Testis (tissue), 3 donors: ENCODE measurements around the gene BBOF1. TPM values are rescaled to one million over a fixed set of nuclear protein-coding genes. Genes with fewer than 3 reads are reported as not detected.

Experiments used
- DNase-seq: peaks from one replicate; pipeline ENCODE4 v3.0.0-alpha.2; 2019
- H3K27ac ChIP-seq, 2 donors: fragments of 200-600 bp; sonication (generic); one replicate each; pipeline ENCODE4 v1.5.1; 2019
- H3K27me3 ChIP-seq: fragments of 200-600 bp; sonication (generic); one replicate; pipeline ENCODE4 v1.5.1; 2019
- H3K36me3 ChIP-seq: fragments of 200-600 bp; sonication (generic); one replicate; pipeline ENCODE4 v1.5.1; 2017; ENCODE audit warnings: low read depth; ENCODE audit errors: missing control alignments
- H3K4me1 ChIP-seq: fragments of 200-600 bp; sonication (generic); one replicate; pipeline ENCODE4 v1.5.1; 2019
- H3K4me3 ChIP-seq, 2 donors: fragments of 200-600 bp; sonication (generic); one replicate each; pipeline ENCODE4 v1.5.1; 2017 to 2019
- H3K9me3 ChIP-seq: fragments of 200-600 bp; sonication (generic); one replicate; pipeline ENCODE4 v1.5.1; 2017
- POLR2A ChIP-seq: fragments of 450-650 bp; IDR thresholded peaks from one replicate; pipeline ENCODE4 v1.6.1; 2017; ENCODE audit warnings: antibody characterized with exemption, mild to moderate bottlenecking, moderate library complexity
- WGBS, 2 donors: methylation state at CpG; one replicate each; pipeline ENCODE4 v1.1.5; 2018; 5-methylcytosine and 5-hydroxymethylcytosine counted together
- intact Hi-C: fragments of 100-400 bp; cut with DNase I; formaldehyde crosslinking; loops from one replicate; pipeline ENCODE4 v1.15.1; 2023; ENCODE audit warnings: low total_unique reads
- polyA plus RNA-seq: library from polyadenylated mRNA; stranded (reverse); fragments of 350-450 nt; fragmentation: Illumina TruSeq; extraction: RNeasy Lipid Tissue Mini Kit (QIAGEN cat#74804); gene quantifications from one replicate; pipeline ENCODE4 v1.2.3, GENCODE V29; 2014; ENCODE audit warnings: low read depth, low replicate concordance; ENCODE audit not compliant: insufficient read depth
- total RNA-seq, 2 donors: library from RNA; depleted of rRNA; stranded (reverse); fragments of >200 nt; gene quantifications; one replicate each; pipeline ENCODE4 v1.2.3, GENCODE V29; 2016
- TF ChIP-seq, protein P1 (sequence below), 3 experiments: fragments of 450-650 bp in 2 of 3; fragments of 200-600 bp in 1 of 3; sonication (generic) in 1 of 3; IDR thresholded peaks; one replicate each; pipeline ENCODE4 v1.5.1; 2016 to 2019; ENCODE audit warnings: antibody characterized with exemption in 3 of 3, mild to moderate bottlenecking in 2 of 3, moderate library complexity in 1 of 3

The BBOF1 gene
- total and polyA plus RNA-seq, 3 donors from 2014 or later, result 25.1 to 41.6 (median 40.6) TPM

DNA sequence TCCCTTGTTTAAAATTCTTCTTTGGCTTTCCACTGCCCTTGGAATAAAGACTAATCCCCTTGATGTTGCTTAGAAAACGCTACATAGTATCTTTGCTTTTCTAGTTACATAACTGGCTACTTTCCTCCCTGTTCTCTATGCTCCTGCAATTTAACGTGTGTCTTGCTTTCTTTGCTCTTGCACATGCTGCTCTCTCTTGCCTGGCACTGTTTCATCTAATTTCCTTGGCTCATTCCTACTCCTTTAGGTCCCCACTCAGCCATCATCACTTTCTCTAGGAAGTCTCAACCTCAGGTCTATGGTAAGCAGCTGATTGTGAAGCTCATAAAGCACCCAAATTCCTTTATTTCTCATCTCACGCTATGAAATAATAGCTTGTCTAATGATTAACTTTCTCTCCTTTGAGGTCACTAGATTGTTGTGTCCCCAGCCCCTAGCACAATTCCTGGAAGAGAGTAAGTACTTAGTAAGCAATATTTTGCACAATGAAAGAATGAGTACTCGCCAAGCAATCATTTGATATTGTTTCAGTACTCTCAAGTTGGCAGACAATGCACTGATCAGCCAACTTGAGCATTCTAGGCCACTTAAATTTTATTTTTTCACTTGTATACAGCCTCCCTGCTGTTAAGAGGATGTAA, 61.8 kb downstream of the BBOF1 start:
- H3K4me1 ChIP-seq, result peaks cover 19% of the 10 kb centered on the region
- WGBS, 2 donors, result 50 to 53% methylated on average over 4 of the region's 4 CpGs
- no peak overlapping the region for H3K4me3 ChIP-seq
- peak overlapping the region; percentile 63 to 87 for H3K27ac ChIP-seq
- TF ChIP-seq POLR2A, result no peak
- TF ChIP-seq, protein P1, sequence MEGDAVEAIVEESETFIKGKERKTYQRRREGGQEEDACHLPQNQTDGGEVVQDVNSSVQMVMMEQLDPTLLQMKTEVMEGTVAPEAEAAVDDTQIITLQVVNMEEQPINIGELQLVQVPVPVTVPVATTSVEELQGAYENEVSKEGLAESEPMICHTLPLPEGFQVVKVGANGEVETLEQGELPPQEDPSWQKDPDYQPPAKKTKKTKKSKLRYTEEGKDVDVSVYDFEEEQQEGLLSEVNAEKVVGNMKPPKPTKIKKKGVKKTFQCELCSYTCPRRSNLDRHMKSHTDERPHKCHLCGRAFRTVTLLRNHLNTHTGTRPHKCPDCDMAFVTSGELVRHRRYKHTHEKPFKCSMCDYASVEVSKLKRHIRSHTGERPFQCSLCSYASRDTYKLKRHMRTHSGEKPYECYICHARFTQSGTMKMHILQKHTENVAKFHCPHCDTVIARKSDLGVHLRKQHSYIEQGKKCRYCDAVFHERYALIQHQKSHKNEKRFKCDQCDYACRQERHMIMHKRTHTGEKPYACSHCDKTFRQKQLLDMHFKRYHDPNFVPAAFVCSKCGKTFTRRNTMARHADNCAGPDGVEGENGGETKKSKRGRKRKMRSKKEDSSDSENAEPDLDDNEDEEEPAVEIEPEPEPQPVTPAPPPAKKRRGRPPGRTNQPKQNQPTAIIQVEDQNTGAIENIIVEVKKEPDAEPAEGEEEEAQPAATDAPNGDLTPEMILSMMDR (IDR thresholded peaks at IDR 0.05), result no peak
- no peaks in the 10 kb centered on the region for H3K36me3 ChIP-seq
- H3K9me3 ChIP-seq, result no peaks in the 10 kb centered on the region
- peak; percentile 38 for DNase-seq
- intact Hi-C loops, result no loop called here
- no peaks in the 10 kb centered on the region for H3K27me3 ChIP-seq

DNA sequence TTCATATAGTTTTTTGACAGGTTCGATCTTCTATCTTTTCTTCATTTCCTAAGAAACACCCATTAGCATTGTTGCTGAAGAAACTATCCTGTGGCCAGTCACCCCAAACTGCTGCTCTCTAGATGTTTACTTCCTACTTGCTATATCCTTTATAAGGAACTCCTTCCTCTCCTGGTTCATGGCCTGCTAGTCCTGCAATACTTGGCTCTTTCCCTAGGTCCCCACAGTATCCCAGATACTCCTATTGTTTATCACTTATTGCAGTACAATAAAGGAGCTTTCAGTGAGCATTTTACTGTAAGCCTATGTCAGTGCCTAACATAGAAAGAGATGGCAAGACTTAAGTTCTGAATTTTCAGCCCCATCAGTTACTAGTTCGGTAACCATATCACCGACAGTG, 62.3 kb downstream of the BBOF1 start:
- peak overlapping the region; percentile 63 to 87 for H3K27ac ChIP-seq
- no peaks in the 10 kb centered on the region for H3K36me3 ChIP-seq
- no peak overlapping the region for H3K4me3 ChIP-seq
- WGBS, 2 donors, result 72 to 83% methylated on average over 3 of the region's 3 CpGs
- H3K9me3 ChIP-seq, result no peaks in the 10 kb centered on the region
- DNase-seq, result no peak
- intact Hi-C loops, result no loop called here
- TF ChIP-seq POLR2A, result no peak
- TF ChIP-seq, protein P1 (IDR thresholded peaks at IDR 0.05), result no peak
- H3K27me3 ChIP-seq, result no peaks in the 10 kb centered on the region
- H3K4me1 ChIP-seq, result peaks cover 20% of the 10 kb centered on the region

DNA sequence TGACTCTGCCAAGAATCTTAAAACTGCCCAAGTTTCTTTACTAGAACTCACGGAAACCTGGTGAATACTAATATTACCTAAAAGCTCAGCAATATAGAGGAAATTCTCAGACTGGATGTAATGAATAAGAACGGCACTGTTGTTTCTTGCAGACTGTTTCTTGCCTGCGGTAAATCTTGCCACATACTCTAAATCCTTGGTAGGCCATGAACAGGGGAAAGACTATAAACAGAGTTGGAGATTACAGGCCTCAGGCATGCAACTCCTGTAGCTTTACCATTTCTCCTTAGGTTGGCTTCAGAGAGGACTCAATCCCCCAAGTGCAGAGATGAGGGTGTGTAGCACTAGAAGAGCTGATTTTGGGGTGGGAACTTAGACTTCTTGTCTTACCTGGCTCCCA, 64.0 kb downstream of the BBOF1 start:
- no peak for DNase-seq
- intact Hi-C loops, result no loop called here
- Histone ChIP-seq H3K4me3 (peak overlapping the region in 1 of 2 donors; percentile 72), H3K9me3 (no peaks in the 10 kb centered on the region), H3K4me1 (peaks cover 20% of the 10 kb centered on the region), H3K36me3 (no peaks in the 10 kb centered on the region), H3K27ac (peak overlapping the region; percentile 87 to 88), H3K27me3 (no peaks in the 10 kb centered on the region)
- 68 to 69% methylated on average over 3 of the region's 3 CpGs for WGBS, 2 donors
- TF ChIP-seq, protein P1 (IDR thresholded peaks at IDR 0.05), result no peak
- TF ChIP-seq POLR2A, result no peak

DNA sequence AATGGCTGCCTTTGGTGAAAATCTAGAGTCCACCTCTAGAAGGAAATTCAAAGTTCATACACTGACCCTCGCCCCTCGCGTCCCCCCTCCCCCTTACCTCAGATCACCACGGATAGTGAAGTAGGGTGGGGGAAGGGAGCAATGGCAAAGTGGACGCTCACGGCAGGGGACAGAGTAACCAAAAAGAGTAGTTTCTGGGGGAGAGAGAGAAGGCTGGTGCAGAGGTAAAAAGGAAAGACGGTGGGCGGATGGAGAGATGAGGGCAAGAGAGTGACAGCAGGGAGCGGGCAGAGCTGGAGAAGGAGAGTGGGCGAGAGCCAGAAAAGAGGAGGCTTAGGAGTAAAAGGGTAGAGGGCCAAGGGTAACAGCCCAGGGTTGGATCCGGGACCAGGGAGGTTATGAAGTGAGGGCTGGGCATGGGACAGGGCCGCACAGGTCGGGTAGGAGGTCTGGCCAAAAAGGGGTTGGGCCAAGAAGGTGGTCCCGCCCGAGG, 64.7 kb downstream of the BBOF1 start:
- intact Hi-C loops, result no loop called here
- WGBS, 2 donors, result 0 to 1% methylated on average over 15 of the region's 15 CpGs
- no peaks in the 10 kb centered on the region for H3K27me3 ChIP-seq
- no peaks in the 10 kb centered on the region for H3K9me3 ChIP-seq
- no peaks in the 10 kb centered on the region for H3K36me3 ChIP-seq
- H3K4me3 ChIP-seq, result peak overlapping the region; percentile 68 to 72
- no peak for DNase-seq
- TF ChIP-seq POLR2A, result no peak
- TF ChIP-seq, protein P1 (IDR thresholded peaks at IDR 0.05), result no peak
- H3K4me1 ChIP-seq, result peaks cover 20% of the 10 kb centered on the region
- peak overlapping the region; percentile 87 to 88 for H3K27ac ChIP-seq
